Measurements from ENCODE around the gene TACO1. TPM values are rescaled to one million over a fixed set of nuclear protein-coding genes. Genes with fewer than 3 reads are reported as not detected.

TACO1 gene
- total RNA-seq, 1 experiment from 2014 or later = 63.9 TPM

DNA sequence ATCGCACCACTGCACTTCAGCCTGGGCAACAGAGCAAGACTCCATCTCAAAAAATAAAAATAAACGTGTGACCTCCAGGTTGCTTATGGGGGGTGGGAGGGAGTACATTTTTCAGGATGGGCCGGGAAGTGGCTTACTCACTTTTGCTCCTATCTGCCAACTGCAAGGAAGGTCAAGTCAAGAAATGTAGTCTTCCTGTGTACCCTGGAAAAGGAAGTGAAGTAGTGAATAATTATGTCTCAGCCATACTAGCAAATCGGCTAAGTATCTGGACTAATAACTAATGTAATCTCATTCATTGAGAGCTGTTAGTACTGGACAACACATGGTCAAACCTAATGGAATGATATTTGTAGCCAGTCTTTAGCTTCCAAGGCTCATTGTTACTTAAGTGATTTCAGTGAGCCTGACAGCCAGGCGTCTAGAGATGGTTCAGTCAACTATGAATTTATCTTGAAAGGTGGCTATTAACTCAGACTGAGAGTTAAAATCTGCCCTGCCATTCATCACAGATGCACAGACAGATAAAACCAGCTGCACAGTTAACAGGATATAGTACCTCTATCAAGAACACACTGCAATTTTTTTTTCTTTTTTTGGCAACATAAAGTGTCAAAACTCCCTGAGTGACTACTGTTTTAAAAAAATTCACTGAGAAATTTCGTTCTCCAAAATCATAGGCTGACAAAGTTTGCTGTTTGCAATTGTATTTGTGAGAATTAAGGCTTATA is 3.7 kb upstream of the TACO1 start:
- in situ Hi-C loops (cut with HindIII; ENCODE audit: low sequenced_read_pairs) = no loop called here
- no peak for DNase-seq (ENCODE audit: low spot score)

DNA sequence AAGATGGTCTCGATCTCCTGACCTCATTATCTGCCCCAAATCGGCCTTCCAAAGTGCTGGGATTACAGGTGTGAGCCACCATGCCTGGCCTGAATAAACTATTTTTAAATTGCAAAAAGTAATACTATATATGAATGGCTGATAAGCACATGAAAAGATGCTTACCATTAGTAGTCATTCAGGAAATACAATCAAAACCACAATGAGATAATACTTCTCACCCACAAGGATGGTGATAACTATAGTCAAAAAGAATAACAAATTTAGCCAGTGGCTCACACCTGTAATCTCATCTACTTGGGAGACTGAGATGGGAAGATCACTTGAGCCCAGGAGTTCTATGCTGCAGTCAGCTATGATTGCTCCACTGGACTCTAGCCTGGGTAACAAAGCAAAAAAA is 2.4 kb upstream of the TACO1 start:
- DNase-seq (ENCODE audit: low spot score) = no peak
- in situ Hi-C loops (cut with HindIII; ENCODE audit: low sequenced_read_pairs) = no loop called here

DNA sequence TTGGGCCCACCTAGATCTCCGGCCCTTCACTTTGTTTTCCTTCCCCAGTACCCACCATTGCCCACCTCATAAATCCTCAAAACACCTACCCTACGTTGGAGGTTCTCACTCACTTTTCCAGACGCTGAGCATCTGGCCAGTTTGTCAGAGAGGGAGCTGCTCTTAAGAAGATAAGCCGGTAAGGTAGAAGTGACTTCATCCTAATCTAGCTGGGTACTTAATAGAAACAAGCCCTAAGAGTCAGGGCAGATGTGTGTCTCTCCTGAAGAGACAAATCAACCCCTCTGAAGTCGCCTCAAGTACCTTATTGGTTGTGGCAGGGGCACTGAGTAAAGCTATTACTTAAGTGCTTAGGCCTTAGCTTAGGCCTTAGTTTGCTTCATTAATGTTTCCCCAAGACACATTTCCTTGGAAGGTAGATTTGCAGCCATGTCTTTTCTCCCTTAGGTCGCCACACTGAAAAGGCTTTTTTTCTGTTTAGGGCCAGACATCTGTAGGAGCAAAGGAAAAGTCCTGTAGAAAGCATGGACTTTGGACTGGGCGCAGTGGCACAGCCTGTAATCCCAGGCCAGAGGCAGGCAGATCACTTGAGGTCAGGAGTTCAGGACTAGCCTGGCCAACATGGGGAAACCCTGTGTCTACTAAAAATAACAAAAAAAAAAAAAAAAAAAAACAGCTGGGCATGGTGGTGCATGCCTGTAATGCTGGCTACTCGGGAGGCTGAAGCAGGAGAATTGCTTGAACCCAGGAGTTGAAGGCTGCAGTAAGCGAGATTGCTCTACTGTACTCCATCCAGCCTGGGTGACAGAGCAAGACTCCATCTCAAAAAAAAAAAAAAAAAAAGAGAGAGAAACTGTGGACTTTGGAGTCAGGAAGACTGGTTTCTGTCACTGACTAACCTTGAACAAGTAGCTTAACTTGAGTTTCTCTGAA is 1.0 kb downstream of the TACO1 start:
- in situ Hi-C loops (cut with HindIII; ENCODE audit: low sequenced_read_pairs) = no loop called here
- no peak for DNase-seq (ENCODE audit: low spot score)

DNA sequence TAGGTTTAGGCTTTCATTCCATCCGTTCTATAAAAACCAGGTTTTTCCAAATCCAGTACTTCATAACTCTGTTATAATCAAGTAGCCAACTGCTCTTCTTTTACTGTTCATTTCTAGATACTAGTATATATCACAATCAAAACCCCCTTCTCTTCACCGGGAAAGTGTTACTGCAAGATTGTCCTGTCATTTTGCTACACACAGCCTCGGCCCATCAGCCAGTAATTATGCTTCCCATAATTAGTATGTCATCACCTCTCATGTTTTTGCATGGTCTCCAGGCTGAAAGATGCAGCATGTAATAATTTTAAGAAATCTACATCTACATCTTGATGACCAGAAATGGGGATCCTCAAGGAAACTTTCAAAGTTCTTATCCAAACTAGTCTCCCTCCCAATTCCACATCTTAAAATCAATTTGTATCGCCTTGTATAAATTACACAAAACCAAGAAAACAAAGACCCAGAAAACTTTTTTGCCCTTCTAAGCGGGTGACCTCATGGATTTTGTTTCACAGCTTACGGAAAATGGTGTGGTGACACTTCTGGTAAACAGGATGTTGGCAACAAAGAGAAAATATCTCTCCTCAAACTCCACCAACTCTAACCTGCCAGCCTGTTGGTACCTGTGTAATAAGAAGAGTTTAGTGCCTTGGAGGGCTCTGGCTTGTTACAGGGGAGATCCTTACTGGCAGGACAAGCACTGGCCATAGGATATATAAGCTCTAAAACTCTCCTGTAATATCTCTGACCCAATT is 9.3 kb downstream of the TACO1 start:
- DNase-seq (ENCODE audit: low spot score) = no peak
- in situ Hi-C loops (cut with HindIII; ENCODE audit: low sequenced_read_pairs) = no loop called here

DNA sequence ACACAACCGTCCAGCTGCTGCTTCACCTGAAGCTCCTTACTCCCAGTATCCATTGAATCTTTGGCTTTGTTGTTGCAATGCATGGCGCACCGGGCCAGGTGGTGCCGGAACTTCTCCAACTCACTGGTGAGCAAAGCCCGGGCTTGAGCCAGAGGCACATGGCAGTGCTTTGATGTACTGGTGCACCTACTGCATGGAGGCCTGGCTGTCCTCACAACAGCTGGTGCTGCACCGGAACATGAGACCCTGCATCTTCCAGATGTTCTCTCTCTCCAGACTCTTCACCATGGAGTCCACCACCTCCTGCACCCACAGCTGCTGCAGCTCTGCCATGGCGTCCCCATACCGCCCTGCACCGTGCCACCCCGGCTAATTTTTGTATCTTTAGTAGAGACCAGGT is 10.2 kb downstream of the TACO1 start:
- in situ Hi-C loops (cut with HindIII; ENCODE audit: low sequenced_read_pairs) = no loop called here
- no peak for DNase-seq (ENCODE audit: low spot score)

DNA sequence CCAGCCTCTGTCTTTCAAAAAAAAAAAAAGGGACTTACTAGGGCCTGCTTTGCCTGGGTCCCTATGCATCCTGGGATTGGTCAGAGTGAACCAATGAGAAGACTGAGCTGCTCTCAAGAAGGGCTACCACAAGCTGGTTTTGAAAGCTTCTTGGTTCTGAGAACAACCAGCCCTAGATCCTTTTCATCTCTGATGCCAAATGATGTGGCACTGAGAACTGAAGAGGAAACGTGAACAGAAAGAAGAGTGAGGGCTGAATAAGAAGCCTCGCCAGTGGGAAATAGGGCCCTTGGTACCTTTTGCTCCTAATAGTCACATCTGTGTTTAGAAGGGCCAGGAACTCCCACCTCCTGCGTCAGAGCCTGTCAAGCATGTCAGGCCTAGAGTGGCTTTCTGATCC is 10.7 kb downstream of the TACO1 start:
- in situ Hi-C loops (cut with HindIII; ENCODE audit: low sequenced_read_pairs) = no loop called here
- no peak for DNase-seq (ENCODE audit: low spot score)

DNA sequence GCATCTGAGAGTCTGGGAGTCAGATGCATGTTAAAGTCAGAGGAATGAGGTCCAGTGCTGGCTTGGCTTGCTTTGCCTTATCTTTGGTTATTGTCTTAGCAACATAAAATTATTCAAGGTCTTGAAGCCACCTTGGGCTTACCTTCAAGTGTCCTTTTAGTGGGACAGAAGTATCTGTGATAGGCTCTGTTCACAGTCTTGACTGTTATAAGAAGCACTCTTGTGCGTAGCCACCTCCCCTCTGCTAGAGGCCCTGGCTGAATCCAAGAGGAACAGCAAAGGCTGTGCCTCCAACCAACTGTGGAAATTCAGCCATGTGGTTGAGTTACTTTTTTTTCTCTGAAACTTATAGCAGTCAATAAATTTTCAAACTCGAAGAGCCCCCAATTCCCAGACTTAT is 13.0 kb downstream of the TACO1 start:
- no peak for DNase-seq (ENCODE audit: low spot score)
- in situ Hi-C loops (cut with HindIII; ENCODE audit: low sequenced_read_pairs) = no loop called here

DNA sequence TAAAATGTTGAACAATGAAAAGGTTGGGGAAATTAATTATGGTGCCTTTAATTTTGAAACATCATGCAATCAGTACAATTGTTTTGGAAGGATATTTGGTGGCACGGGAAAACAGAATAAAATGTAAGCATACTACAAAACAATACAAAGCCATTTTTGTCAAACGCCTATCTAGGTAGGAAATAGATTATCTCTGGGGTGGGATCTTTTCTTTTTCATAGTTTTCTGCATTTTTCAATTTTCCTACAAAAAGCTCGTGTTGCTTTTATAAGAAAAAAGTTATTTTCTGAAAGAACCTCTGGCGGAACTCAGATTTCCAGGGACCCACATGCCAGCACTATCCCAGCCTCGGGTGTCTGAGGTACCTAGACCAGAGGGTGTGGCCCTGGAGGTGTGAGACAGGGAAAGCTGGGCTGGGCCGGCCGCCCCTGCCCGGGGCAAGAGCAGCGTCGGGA is 20.6 kb downstream of the TACO1 start:
- DNase-seq (ENCODE audit: low spot score) = no peak
- in situ Hi-C loops (cut with HindIII; ENCODE audit: low sequenced_read_pairs) = no loop called here

DNA sequence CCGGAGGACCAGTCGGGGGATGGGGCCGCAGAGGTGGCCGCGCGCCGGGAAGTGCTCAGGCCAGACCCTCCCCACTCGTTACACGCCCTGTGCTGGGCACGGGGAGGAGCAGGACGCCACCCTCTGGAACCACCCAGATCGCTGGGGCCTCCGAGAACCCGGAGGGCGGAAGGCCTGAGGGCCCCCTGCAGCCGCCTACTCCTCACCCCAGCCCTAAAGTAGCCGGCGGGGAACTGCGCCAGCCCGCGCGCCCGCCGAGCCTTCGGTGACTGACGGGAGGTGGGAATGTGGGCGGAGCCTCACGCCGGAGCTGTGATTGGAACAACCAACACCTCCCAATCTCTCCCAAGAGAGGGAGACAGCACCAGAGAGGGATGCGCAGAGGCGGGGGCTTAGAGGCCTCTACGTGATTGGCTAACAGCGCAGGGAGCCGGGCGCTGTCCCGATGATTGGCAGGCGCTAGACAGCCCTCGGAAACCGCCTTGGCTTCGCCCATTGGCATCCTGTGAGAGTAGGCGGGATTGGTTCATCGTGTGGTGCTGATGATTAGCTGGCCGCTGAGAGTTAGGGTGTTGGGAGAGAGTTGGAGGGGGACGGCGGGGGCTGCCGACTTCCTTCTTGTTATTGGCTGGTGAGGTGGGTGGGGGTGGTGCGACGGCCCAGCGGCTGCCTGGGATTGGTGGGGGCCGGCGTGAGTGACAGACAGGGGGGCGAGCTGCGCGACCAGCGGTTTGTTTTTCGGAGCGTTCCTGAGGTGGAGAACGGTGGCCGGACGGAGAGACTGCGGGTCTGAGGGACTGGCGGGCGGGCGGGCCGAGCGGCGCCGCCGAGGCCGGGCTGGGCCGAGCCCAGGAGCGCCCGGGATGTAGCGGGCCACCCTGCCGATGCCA is 21.2 kb downstream of the TACO1 start, which contains the start of gene MAP3K3:
Gene MAP3K3, plus strand, starts transcription at position 734 of the 890 bp plus-strand sequence. CDS start 343 bp downstream, outside the sequence.
- peak; percentile 100 for DNase-seq (ENCODE audit: low spot score)
- in situ Hi-C loops (cut with HindIII; ENCODE audit: low sequenced_read_pairs) = no loop called here

DNA sequence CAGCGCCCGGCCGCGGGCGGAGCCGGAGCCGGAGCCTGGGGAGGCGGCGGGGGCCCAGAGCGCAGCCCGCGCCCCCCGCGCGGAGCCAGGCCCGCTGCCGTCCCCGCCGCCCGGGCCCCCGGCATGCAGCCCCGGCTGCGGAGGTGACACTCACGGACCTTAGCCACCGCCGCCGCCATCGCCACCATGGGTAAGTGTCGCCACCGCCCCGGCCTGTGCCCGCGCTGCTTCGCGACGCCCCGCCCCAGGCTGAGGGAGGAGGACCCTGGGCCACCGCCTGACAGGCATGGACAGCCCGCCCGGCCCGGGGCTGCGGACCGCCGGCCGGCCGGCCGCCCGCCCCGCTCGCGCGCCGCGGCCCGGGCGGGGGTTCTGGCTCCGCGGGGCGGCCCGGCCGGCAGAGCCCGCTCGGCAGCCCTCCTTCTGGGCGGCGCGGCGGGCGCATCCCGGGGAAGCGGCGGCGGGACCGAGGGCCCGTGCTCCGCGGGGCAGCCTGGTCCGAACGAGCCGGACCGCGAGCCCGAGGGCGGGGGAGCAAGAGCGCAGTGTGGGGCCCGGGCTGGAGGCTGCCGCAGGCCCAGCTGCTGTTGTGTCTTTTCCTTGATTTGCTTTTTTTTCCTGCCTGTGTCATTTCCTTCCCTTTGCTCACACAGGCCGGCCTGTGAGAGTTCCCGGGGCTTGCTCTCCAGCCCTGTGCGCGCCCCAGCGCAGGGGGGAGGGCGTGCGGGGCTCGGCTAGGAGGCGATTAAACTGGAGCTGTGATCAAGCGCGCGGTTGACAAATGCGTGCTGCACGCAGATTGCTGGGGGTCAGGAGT is 22.1 kb downstream of the TACO1 start:
- DNase-seq (ENCODE audit: low spot score) = peak; percentile 49
- in situ Hi-C loops (cut with HindIII; ENCODE audit: low sequenced_read_pairs) = no loop called here

DNA sequence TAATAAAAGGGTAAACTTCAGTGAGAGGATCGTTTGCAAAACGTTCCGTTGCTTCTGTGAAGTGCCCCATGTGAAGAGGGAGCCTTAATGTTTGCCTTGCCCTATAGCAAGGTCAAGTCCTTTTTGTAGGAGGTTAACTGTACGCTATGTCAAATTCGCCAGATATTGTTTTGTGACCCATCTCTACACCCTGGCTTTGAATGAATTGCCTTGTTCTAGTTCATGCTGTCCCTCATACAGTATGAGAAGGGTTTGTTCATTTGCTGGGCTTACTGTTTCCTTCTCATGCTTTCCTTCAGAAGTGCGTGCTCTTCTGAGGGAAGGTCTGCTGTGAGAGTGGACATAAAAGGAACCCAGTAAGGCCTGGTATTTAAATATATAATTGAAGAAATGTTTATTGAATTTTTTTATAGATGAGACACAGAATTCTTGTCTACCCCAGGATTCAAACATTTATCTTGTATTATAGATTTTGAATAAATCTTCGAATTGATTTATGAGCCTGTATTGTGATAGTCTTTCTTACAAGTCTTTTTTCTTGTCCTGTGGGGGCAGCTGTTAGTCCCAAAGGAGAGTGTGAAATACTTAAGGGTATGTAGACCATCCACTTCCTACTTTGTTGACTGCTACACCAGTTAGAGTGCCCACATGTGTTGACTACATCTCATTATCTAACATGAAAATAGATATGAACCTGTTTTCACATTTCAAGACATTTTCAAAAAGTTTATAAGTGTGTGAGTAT is 23.3 kb downstream of the TACO1 start:
- DNase-seq (ENCODE audit: low spot score) = no peak
- in situ Hi-C loops (cut with HindIII; ENCODE audit: low sequenced_read_pairs) = no loop called here

DNA sequence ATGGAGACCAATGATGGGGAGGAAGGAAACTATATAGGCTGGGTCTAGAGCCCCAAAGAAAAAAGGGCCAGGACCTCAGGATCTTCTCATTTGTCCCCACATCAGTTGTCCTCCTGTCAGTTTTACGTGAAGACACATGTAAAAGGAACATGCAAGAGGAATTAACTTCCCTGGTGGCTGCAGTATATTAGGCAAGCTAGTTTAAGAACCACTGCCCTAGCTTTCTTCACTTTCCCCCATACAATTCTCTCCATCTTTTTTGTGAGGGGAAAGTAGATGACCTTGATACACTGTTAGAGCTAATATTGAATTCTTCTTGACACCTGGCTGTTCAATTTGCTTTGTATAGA is 23.8 kb downstream of the TACO1 start:
- DNase-seq (ENCODE audit: low spot score) = no peak
- in situ Hi-C loops (cut with HindIII; ENCODE audit: low sequenced_read_pairs) = no loop called here

DNA sequence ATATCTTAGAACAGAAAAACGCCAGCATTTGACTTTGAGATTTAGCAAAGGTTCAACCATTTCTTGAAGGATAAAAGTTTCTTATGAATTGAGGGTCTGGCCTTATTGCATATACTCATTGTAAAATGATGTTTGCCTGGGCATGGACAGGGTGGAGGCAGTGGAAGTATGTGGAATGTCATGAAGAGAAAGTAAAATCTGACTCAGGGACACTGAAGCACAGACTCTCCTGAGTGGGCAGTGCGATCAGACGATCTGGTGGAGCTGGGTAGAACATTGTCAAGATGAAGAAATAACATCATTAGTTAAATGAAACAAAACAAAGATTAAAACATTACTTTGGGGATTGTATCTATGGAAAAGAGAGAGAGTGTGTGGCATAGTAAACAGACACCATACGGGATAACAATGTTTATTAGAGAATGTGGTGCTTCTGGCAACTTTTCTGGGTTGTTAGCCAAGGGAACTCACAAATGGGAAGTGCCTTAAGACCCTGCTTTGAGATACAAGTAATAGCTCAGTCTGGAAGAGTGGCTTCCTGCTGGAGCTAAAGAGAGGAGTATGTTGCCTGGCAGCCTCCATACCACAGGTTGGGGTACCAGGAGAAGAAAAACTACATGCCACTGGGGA is 26.0 kb downstream of the TACO1 start:
- in situ Hi-C loops (cut with HindIII; ENCODE audit: low sequenced_read_pairs) = no loop called here
- no peak for DNase-seq (ENCODE audit: low spot score)

DNA sequence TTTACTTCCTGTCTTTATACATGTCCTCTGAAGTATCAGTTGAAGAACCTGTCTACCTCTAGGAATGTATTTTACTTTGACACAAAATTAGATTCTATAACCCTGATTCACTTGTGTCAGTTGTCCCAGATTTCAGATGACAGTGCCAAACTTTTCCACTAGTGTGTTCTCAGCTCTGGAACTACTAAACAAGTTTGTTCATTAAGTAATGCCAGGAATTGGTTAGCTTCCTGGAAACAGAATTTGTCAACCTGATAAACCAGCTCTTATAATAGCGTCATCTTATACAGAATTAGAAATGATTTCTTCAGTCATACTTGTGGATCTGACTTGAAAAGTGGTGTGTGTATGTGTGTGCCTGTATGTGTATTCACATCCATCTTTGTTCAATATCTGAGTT is 28.9 kb downstream of the TACO1 start:
- no peak for DNase-seq (ENCODE audit: low spot score)
- in situ Hi-C loops (cut with HindIII; ENCODE audit: low sequenced_read_pairs) = no loop called here

DNA sequence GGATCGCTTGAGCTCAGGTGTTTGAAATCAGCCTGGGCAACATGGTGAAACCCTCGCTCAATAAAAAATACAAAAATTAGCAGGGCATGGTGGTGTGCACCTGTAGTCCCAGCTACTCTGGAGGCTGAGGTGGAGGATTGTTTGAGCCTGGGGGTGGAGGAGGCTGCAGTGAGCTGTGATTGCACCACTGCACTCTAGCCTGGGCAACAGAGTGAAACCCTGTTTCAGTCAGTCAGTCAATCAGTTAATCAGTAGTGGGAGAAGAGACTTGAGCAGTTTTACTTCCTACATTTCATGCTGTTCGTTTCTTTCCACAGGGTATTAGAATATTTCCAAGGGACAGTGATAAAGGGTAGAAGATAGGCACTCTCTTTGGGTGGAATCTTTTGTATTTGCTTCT is 30.4 kb downstream of the TACO1 start:
- no peak for DNase-seq (ENCODE audit: low spot score)
- in situ Hi-C loops (cut with HindIII; ENCODE audit: low sequenced_read_pairs) = no loop called here

DNA sequence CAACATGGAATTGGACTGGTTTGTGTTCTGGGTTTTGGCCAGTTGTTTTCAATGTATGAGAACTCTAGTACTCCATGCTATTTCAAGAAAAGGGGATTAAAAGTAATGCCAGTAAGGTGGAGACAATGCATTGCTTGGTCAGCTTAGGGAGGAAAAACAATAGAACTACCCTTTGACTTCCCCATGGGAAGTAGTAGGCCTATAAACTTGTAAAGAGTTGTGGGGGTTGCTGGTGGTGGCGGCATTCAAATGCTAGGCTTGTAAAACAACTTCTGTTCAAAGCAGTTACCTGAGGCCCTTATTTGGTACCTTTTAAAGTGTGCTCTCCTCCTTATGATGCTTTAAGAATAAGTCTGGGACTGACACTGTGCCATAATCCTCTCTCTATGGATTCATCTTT is 30.9 kb downstream of the TACO1 start:
- in situ Hi-C loops (cut with HindIII; ENCODE audit: low sequenced_read_pairs) = no loop called here
- no peak for DNase-seq (ENCODE audit: low spot score)

DNA sequence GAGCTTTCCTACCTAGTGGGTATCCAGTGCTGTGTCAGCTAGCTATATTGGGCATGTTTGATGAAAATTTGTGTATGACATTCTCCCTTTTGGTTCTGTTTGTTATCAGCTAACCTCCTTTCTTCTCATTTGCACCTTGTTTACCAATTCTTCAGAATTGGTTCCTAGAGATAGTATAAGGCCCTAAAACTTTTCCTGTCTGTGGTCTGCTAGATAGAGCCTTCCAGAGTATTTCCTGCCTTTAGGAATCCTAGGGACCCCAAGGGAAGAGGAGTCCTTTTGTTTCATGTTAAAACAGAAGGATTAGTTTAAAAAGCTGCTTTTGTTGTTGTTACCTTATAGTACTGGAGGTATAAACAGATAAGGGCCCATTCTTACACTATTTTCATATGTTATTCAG is 33.0 kb downstream of the TACO1 start:
- no peak for DNase-seq (ENCODE audit: low spot score)
- in situ Hi-C loops (cut with HindIII; ENCODE audit: low sequenced_read_pairs) = no loop called here

Measured in G401 (cell line).